Glomerular endothelial cell (primary cell): ENCODE data around the gene KIF13A. TPM values are rescaled to one million over a fixed set of nuclear protein-coding genes. Genes with fewer than 3 reads are reported as not detected.
"Not testable (repeated sequence)": the region's sequence is repeated elsewhere in the genome, so short reads cannot be mapped to it uniquely, and the experiment has no call there.

Experiments
- DNase-seq: peaks from one replicate; pipeline ENCODE4 v3.0.0-alpha.2; 2011; ENCODE audit warnings: low read depth, low spot score; ENCODE audit errors: extremely low read depth
- total RNA-seq: library from RNA; depleted of rRNA; stranded (reverse); fragments of >200 nt; gene quantifications from 2 replicates; pipeline ENCODE4 v1.2.3, GENCODE V29; 2015

The KIF13A gene
- total RNA-seq, 1 donor from 2014 or later: 59.7 TPM

DNA sequence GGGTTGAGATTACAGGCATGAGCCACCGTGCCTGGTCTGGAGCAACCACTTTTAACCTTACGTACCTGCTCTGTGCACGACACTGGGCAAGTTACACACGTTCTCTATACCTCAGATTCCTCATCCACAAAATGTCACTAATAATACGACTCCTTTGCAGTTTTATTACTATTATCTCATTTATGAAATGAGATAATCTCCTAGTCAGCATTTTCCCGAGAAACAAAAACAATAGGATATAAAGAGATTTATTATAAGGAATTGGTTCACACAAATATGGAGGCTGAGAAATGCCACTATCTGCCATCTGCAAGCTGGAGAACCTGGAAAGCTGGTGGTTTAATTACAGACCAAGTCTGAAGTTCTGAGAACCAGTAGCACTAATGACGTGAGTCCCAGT lies 12.0 kb upstream of the KIF13A start:
- DNase-seq: no peak

DNA sequence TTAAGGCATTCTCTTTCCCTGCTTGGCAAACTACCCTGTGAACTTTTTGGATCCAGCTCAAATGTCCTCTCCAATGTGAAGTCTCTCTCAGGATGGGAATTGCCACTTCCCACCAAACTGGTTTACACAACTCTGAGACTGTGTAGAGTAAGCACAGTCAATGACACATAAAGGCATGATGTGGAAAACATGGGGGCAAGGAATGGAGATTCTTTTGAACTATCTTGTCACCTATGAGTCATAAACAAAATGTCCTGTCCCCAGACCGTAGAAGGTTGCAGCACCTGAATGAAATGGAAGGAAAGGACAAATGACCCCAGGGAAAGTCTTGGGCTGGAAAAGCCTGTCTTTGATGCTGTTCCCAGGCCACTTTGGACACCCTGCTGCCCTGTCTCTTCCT lies 11.0 kb upstream of the KIF13A start:
- DNase-seq: no peak

DNA sequence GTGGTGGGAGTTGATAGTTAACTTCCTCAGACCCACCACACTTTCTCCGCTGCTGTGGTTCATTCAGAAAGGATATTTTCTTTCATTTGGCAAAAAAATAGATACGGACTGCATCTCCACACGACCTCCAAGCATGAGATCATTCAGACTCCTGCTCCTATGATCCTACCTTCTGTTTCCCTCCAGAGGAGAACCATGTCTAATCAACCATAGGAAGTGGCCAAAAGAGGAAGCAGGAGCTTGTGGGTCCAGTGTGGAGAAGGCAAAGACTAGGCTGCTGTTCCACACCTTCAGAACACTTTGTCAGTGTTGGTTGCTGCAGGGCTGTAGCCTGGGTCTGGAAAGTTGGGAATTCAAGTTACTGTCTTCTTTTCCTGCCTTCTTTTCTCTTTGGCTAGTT lies 10.6 kb upstream of the KIF13A start:
- DNase-seq: no peak

DNA sequence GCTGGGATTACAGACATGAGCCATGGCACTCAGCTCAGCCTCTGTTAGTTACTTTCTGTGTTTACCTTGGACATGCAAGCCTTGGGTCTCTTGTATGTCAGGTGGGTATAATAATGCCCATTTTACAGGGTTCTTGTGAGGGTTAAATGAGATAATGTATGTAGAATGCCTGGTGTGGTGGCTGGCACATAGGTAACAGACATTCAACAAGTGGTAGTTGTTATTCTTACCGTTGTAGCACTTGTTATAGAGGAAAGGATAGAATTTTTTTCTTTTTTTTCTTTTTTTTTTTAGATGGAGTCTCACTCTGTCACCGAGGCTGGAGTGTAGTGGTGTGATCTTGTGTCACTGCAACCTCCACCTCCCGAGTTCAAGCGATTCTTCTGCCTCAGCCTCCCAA lies 8.0 kb upstream of the KIF13A start:
- no peak for DNase-seq

DNA sequence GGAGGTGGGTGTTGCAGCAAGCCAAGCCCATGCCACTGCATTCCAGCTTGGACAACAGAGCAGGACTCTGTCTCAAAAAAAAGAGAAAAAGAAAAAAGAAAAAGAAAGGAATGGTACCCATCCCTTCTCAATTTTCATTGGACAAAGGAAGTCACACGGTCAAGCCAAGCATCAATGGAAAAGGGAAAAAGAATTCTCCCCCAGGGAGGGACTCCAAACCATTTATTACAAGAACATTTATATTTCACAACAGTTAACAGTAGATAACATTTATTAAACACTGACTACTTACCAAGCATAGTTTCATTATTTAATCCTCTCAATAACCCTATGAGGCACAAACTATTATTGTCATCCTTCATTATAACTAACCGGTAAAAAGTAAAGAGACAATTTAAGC lies 6.6 kb upstream of the KIF13A start:
- no peak for DNase-seq

DNA sequence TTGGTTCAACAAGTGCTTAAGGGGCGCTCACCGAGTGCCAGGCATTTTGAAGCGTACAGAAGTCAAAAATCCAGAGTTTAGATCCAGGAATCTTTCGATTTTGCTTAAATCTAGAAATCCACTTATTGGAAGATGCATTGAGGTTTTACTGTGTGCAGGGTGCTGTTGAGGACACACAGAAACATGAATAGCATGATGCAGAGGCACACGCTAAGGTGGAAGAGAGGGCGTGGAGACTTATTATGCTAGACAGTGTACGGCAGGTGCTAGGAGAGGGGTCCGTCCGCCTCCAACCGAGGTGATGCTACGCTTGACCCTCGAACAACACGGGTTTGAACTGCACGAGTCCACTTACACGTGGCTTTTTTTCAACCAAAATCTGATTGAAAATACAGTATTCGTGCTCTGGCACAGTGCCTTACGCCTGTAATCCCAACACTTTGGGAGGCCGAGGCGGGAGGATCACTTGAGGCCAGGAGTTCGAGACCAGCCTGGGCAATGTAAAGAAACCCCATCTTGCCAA lies 1.0 kb upstream of the KIF13A start:
- DNase-seq: no peak

DNA sequence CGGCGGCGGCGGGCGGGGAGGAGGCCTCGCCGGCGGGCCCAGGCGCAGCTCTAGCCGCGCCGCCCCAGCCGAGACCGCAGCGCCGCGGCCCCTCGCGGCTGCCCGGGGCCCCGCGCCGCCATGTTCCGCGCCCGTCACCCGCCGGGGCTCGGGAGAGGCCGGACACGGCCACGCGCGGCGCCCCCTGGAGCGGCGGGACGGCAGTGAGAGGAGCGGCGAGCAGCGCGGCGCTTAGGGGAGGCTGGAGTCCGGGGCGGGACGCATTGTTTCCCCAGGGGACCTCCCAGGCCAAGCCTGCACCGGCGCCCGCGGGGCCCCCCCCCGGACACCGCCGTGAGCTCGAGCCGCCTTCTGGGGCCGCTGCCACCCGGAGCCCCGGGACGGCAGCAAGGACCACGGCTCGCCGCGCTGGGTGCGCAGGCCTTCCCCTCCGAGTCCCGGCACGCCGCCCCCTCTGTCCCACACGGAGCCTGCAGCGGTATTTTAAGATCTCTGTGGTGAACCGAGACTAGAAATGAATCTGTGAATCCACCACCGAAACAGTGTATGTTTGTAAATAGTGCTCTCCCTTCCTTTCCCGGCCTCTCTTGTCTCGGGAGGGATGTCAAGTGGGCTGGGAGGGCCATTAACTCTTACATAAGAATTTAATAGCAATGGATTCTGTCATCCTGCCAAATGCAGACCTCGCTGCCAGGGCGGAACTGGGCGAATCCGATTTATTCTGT lies 424 bp upstream of the KIF13A start:
- no peak for DNase-seq

DNA sequence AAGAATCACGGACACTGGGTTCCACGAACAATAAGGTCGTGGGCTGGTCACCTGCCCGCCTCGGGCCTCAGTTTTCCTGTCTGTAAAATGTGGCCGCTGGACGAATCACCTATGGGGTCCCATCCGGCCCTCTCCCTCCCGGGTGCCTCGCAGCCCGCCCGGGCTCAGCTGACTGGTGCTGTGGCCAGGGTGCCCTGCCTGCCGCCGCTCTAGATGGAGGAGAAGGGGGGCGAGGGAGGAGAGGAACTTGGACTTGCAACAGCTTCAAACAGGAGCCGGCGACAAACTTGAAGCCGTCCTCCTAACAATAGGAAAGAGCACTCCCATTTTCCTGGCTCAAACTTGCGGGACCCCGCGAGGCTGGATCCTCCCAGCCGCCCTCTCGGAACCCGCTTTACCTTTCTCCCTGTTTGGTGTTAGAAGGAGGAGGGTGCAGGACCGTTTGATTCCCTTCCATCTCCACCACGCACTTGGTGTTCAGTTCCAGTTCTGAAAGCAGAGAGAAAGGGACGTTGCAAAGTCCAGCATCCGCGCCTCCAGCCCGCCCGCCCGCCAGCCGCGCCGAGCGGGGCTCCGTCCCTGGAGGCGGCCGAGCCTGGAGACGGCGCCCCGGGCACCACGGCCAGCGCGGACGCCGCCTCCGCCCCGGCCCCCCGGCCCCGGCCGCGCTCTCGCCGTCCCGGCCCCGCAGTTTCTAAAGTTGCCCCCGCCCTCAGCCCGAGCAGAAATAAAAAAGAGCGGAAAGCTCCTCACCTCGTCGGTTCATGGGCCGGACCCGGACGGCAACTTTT lies 584 bp downstream of the KIF13A start:
- no peak for DNase-seq

DNA sequence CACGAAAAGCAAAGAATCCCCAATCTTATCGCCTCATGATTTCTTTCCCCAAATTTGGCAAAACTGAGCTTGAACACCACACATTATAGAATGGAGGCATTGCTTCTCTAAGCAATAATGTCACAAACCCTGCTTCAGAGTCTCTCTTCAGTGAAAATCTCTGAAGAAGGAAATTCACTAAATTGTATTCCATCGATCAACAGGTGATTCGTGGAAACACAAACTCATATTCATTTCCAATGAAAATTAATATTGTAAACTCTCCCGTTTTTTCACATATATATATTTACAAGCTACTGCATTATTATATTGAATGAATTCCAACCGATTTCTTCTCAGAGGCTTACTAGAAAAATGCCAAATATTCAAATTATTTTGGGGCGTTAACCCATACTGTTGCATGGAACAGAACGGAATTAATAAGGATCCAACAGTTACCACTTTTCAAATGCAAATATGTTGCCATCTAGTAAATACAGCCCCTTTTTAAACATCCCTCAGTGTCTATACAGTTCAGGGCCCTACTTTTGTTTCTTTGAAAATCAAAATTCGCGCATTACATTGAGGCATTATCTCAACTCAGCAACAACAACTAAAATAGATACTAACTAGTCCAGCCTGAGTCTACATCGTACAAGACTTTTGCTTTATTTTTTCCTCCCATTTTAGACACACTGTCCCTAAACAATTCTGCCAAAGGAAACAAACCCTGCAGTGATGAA lies 1.3 kb downstream of the KIF13A start:
- no peak for DNase-seq

DNA sequence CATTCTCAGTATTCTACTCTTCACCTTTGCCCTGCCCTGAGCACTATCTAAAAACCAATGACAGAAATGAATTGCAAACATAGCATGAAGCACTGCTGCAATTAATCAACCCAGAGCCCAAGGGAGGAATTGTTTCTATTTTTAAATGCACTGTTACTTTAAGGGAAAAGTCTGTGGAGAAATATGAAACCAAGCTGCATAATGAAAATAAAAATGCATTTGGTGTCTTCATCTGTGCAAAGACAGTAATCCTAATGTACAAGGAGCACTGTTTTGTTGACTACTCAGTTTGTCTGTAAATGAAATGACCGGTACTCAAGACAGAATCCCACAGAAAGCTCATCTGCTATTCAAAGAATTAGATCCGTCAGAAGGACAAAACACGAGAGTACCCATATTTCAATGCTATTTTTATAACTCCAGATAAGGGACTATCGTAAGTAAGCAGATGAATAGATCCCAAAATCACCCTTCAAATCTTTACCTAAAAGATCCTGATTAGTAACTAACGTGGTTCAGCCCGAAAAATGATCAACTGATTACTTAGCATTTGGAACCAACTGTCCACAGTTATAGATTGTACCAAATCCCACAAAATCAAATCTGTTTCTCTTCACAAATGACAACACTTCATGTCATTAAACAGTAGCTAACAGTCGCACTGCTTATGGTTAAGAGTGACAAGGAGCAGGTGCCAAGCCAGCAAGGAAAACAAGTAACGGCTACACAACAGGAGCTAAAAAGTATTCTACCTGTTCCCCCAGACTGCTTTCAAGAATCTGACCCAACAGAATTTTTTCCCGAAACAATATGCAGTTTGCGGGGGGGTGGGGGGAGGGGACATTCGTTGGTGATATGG lies 2.4 kb downstream of the KIF13A start:
- DNase-seq: no peak

DNA sequence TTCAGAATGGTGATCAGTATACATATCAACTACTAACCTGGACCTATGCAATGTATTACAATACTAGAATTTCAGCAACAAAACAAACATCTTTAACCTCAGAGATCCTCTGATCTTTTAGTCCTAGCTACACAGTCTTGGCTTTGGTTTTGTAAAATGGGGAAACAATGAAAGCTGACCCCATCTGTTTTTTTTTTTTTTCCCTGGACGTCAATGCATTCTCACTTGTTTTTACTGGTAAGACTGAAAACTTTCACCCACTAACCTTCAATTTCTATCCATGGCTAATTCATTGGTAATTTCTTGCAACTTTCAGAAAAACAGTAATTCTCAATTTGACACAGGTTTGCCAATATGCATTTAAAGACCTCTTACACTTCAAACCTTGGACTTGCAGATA lies 3.0 kb downstream of the KIF13A start:
- no peak for DNase-seq

DNA sequence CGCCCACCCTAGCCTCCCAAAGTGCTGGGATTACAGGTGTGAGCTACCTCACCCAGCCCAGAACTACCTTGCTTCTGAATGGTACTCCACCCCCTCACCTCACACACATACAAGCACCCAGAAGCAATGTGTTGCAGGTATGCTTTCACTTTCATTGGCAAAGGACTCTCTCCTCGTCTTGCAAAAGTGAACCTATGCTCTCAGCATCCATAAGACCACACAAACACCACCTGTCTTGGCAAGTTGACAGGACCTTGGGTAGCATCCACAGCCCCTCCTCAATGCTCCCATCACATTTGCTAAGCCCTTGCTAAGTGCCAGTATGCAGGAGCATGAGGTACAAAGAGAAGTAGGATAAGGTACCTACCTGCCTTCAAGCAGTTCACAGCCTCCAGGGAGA lies 3.7 kb downstream of the KIF13A start:
- DNase-seq: no peak

DNA sequence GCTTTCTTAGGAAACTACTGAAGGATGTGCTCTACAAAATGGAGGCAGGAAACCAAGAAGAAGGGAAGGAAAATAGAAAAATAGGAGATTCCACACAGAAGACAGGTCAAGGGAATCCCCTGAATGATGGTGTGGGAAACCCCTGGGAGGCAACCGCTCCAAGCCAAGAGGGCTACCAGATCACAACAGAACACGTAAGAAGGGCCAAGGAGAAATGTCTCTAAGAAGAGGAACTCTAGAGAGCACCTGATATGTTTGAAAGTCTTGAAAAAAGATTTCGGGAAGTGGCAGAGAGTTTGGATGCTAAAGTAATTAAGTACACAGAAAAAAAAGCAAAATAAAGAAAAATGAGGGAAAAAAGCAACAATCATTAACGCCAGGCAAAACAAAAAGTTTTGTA lies 7.1 kb downstream of the KIF13A start:
- DNase-seq: no peak

DNA sequence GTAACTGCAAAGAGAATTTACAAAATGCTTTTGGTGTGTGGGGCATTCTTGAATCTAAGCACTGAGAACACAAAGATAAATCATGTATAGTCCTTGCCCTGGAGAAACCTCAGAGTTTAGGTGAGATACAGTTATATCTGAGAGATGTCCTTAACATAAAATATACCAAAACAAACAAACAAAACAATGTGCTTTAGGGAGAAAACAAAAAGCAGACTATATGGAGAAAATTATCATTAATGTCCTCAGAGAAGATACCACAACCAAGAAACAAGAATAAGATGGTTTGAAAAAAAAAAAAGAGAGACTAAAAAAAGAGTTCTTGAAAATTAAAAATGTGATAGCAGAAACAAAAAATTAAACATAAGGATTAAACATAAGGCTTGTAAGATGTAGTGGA lies 8.0 kb downstream of the KIF13A start:
- DNase-seq: no peak

DNA sequence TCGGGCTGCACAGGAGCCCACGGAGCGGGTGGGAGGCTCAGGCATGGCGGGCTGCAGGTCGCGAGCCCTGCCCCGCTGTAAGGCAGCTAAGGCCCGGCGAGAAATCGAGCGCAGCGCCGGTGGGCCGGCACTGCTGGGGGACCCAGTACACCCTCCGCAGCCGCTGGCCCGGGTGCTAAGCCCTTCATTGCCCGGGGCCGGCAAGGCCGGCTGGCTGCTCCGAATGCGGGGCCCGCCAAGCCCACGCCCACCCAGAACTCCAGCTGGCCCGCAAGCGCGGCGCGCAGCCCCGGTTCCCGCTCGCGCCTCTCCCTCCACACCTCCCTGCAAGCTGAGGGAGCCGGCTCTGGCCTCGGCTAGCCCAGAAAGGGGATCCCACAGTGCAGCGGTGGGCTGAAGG lies 11.2 kb downstream of the KIF13A start:
- DNase-seq: not testable (repeated sequence)

DNA sequence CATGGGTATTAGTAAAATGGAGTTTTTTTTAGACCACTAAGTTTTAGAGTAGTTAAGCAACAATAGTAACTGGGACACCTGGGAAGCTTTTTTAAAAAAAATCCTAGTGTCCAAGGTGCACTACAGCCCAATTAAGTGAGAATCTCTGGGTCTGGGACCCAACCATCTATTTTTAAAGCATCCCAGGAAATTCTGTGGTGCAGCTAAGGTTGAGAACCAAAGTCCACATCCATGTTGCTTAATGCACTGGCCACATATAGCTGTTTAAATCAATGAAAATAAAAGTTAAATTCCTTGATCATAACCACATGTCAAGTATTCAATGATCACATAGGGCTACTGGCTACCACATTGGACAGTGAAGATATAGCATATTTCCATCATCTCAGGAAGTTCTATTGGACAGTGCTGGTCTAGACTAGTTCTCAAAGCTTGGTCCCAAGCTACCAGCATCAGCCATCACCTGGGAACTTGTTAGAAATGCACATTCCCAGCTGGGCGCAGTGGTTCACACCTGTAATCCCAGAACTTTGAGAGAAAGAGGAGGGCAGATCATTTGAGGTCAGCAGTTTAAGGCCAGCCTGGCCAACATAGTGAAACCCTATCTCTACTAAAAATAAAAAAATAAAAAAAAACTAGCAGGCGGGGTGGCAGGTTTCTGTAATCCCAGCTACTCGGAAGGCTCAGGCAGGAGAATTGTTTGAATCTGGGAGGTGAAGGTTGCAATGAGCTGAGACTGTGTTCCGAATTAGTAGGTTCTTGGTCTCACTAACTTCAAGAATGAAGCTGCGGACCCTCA lies 12.7 kb downstream of the KIF13A start:
- DNase-seq: no peak

DNA sequence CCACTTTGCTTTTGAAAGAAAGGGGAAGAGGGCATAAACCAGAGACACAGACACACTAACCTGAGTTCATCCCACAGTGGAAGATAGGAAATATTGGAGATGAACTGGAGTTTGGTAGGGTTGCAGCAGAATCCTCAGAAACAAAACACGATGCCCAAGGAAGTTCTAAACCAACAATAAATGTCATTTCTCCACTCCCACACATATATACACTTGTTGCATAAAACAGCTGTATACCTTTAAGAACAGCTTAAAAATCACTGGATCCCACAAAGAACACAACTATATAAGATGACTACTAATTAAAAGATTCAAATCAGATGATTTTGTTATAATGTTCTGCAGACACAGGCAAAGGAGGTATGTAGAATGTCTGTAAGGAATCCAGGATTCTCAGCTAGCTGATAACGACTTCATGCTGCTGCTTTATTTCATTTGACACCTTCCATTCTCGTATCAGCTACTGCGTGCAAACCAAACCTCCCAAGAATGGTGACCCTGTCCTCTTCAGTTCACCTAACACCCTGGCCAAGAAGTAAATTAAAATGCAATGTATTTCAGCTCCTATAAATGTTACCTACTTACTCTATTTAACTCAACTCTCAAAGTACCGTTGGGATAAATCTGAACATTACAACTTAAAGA lies 14.3 kb downstream of the KIF13A start:
- DNase-seq: no peak

DNA sequence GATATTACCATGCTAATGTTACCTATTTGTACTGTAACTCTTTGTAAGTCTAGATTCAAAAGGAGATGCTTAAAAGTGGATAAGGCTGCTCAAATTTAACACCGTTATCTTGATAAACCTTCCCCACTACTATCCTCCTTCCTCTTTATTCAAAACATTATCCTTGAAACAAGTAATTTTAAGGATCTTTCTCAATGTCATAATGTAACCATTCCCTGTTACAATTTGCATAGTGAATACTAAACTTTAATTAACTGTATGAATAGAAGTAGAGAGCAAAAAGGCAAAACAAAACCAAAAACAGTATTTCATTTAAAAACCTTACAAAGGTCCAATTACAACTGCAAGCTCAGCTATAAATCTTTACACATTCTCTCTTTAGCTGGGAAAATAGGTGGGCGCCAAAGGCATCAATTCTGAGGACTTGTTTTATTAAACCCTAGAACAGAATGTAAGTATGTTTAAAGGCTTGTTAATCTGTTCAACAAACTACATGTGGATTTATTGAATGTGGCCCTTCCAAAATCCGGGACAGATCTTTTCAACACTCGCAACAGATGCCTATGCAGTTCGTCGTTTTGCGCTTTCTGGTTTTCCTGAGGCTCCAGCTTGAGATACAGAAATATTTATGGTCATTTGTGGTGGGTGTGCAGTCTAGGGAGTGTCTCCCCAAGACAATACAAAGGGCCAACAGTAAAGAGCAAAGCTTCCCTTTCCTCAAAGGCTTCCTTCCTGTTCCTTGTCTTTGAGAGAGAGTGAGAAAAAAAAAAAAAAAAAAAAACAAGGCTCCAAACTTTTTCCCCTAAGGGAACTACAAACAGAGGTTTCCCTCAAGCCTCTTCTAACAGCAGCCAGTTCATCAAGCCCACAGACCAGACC lies 15.1 kb downstream of the KIF13A start:
- DNase-seq: no peak
